Muscle of leg (tissue), 11 donors: Measurements from ENCODE around the gene RGPD8. TPM values are rescaled to one million over a fixed set of nuclear protein-coding genes. Genes with fewer than 3 reads are reported as not detected.

Experiments used
- DNase-seq: peaks from one replicate; pipeline ENCODE4 v3.0.0; 2013
- H3K27ac ChIP-seq: one replicate; pipeline ENCODE4 v1.5.1; 2013; ENCODE audit warnings: mild to moderate bottlenecking, low read length, control low read depth
- H3K27me3 ChIP-seq: one replicate; pipeline ENCODE4 v1.6.1; 2013; ENCODE audit warnings: low read length; ENCODE audit not compliant: control insufficient read depth, insufficient read depth
- H3K36me3 ChIP-seq: one replicate; pipeline ENCODE4 v1.6.1; 2013; ENCODE audit warnings: low read length; ENCODE audit not compliant: control insufficient read depth, insufficient read depth
- H3K4me1 ChIP-seq: one replicate; pipeline ENCODE4 v1.6.1; 2013; ENCODE audit warnings: low read length; ENCODE audit not compliant: control insufficient read depth, insufficient read depth
- H3K4me3 ChIP-seq: one replicate; pipeline ENCODE4 v1.5.1; 2013; ENCODE audit warnings: low read length, control low read depth
- H3K9me3 ChIP-seq: replicated peaks from 2 replicates; pipeline ENCODE4 v1.6.1; 2013; ENCODE audit warnings: low read depth, low read length; ENCODE audit not compliant: control insufficient read depth
- WGBS: methylation state at CpG from one replicate; pipeline ENCODE4 v1.1.5; 2013; ENCODE audit warnings: missing lambda C conversion rate; ENCODE audit not compliant: insufficient coverage; 5-methylcytosine and 5-hydroxymethylcytosine counted together
- polyA plus RNA-seq, 8 donors: library from polyadenylated mRNA; unstranded; fragments of 120-200 nt; gene quantifications; one replicate each; pipeline versions ENCODE4 v1.2.1 to v1.2.3, GENCODE V29; 2013; ENCODE audit warnings: inconsistent platforms in 1 of 8, low replicate concordance in 1 of 8; ENCODE audit not compliant: insufficient read length in 8 of 8, insufficient read depth in 1 of 8
- total RNA-seq: library from RNA; stranded (reverse); fragments of 120-200 nt; gene quantifications from one replicate; pipeline ENCODE4 v1.2.4, GENCODE V29; 2013

The RGPD8 gene
- total and polyA plus RNA-seq, 9 donors: 0.72 to 10.2 (median 1.8) TPM

GRCh38 chr2:112332123-112332696 is 101.2 kb downstream of the RGPD8 start:
- DNase-seq: no peak
- 90% methylated on average over 2 of the region's 5 CpGs for WGBS
- Histone ChIP-seq H3K36me3 (peaks cover 13% of the 10 kb centered on the region), H3K27ac (no peak overlapping the region), H3K4me3 (no peak overlapping the region), H3K4me1 (no peaks in the 10 kb centered on the region), H3K9me3 (no peaks in the 10 kb centered on the region), H3K27me3 (no peaks in the 10 kb centered on the region)

DNA sequence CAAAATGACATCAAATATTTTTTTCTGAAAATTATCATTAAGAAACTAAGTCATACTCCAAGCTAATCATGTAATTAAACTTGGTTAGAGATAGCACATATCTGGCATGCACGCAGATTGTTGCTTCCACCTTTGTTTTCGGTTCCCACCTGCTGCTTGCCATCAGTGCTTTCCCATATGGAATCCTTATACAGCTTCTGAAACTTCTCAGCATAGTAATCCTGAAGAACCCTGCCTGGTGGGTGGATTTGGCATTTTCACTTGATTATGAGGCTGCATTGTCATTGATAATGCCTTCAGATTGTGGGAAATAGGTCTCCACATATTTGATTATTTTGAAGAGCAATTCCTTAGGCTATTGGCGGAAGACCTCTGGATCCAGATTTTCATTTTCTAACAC is 110.5 kb downstream of the RGPD8 start:
- Histone ChIP-seq H3K4me3 (no peak overlapping the region), H3K4me1 (no peaks in the 10 kb centered on the region), H3K27ac (no peak overlapping the region), H3K27me3 (no peaks in the 10 kb centered on the region), H3K36me3 (peaks cover 11% of the 10 kb centered on the region), H3K9me3 (no peaks in the 10 kb centered on the region)
- DNase-seq: no peak
- WGBS: 100% methylated on average over 1 of the region's 3 CpGs

DNA sequence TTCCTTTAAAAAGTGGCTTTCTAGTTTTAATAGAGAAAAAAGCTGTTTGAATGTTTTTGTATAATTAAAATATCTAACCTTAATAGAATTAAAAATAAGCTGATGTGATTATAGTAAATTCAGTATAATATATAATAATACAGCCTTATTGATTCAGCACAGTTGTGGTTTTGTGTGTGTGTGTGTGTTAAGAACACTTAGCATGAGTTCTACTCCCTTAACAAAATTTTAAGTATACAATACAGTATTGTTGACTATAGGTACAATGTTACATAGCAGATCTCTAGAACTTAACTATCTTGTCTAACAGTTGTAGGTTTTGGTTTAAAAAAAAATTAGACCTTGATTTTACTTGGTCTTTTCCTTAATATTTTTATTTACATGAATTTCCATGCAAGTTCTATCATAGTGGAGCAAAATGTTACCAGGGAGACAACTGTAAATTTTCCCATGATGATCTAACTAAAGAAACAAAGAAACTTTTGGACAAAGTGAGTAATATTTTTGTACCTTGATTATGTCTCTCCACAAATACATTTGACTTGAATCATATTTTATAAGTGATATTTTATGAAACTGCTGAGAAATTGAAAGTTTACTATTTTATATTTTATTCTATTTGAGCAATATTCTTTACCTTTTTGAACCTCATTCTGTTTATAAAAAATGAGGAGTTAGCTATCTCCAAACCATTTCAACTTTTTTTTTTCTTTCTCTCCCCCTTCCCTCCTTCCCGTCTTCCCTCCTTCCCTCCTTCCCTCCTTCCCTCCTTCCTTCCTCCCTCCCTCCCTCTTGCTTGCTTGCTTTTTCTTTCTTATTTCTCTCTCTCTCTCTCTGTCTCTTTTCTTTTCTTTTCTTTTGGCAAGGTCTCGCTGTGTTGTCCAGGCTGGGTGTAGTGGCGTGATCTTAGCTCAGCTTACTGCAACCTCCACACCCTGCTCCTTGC is 111.8 kb downstream of the RGPD8 start:
- Histone ChIP-seq H3K9me3 (no peaks in the 10 kb centered on the region), H3K27me3 (no peaks in the 10 kb centered on the region), H3K27ac (no peak overlapping the region), H3K4me3 (no peak overlapping the region), H3K4me1 (no peaks in the 10 kb centered on the region), H3K36me3 (peaks cover 9% of the 10 kb centered on the region)
- DNase-seq: peak; percentile 32
- 38% methylated on average over 1 of the region's 3 CpGs for WGBS

Other genes with a start within 250 kb of the RGPD8 start
- 13.2 TPM for gene ZC3H8, start 178.6 kb downstream of the RGPD8 start, total RNA-seq
- 10 to 100 TPM; 12.1 to 16.2 (median 15.4) TPM for gene ZC3H8, start 178.6 kb downstream of the RGPD8 start, polyA plus RNA-seq
- gene ZC3H6, start 158.0 kb downstream of the RGPD8 start, total RNA-seq: 8.2 TPM
- 1 to 10 TPM; 3.3 to 5.7 (median 4.4) TPM for gene ZC3H6, start 158.0 kb downstream of the RGPD8 start, polyA plus RNA-seq
- 36.3 TPM for gene TTL, start 48.5 kb upstream of the RGPD8 start, total RNA-seq
- gene TTL, start 48.5 kb upstream of the RGPD8 start, polyA plus RNA-seq: 10 to 100 TPM; 28.8 to 43.5 (median 38.7) TPM
- gene POLR1B, start 108.8 kb upstream of the RGPD8 start, total RNA-seq: 13.4 TPM
- 10 to 100 TPM; 10.8 to 18.7 (median 13.6) TPM for gene POLR1B, start 108.8 kb upstream of the RGPD8 start, polyA plus RNA-seq
- 20.1 TPM for gene CHCHD5, start 151.0 kb upstream of the RGPD8 start, total RNA-seq
- 10 to 100 TPM; 26.2 to 37.1 (median 31.0) TPM for gene CHCHD5, start 151.0 kb upstream of the RGPD8 start, polyA plus RNA-seq
- 17.6 TPM for gene SLC20A1, start 212.3 kb upstream of the RGPD8 start, total RNA-seq
- 10 to 100 TPM; 18.1 to 27.6 (median 22.4) TPM for gene SLC20A1, start 212.3 kb upstream of the RGPD8 start, polyA plus RNA-seq